GM03348 (cell line): ENCODE results near the gene VAPB.

Experiments used
- DNase-seq: peaks from one replicate; pipeline ENCODE4 v3.0.0; 2012; ENCODE audit warnings: low spot score

The VAPB gene

DNA sequence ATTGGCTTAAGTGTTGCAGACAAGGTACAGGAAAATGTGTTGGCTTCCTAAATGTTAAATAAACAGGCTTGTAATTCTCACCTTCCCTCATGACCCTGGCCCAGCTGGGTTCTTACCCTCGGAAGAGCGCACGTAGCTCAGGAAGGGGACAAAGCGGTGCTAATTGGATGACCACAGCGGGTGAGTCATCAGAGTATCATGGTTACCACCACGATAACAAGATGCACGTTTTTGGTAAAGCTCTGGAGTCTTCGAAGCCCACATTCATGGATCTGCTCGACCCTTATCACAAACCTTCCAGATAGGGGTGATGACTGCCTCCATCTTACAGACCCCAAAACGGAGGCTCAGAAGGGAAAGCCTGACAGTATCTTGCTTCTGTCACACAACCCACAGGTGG, 93.4 kb downstream of the VAPB start:
- DNase-seq = no peak

DNA sequence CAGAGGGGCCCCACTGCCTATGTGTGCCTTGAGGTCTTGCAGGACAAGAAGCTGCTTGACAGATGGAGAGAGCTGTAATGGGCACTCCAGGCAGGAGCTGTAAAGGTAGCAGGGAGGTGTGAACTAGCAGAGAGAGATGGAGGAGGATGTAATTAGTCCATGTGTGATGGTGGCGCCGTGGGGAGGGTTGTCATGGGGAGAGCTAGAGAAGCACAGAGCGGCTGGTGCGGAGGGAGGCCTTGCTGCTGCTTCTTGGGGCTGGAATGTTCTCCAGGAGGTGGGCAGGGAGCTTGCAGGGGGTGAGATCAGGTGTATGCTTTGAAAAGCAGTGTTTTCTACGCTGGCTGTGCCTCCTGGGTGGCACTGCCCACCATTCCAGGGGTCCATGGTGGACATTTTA, 94.0 kb downstream of the VAPB start:
- DNase-seq = no peak

GRCh38 chr20:58483470-58483869, 94.4 kb downstream of the VAPB start:
- no peak for DNase-seq

- no peak for DNase-seq
These were observed 96.4 kb downstream of the VAPB start for GRCh38 chr20:58485393-58485792.

DNA sequence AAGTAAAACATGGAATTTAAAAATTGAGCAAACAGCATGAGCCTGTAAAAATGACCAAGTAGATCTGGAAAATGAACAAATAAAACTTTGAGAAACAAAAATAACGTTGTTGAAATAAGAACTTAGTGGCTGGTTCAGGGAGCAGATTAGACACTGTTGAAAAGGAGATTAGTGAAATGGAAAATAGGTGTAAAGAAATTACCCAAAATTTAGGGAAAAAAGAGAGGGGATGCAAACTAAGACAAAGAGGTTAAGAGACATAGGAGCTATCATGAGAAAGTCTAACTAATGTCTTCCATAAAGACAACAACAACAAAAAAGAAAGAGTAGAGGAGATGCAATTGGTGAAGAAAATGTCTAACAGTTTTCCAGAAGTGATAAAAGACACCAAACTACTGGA, 97.2 kb downstream of the VAPB start:
- DNase-seq = no peak

GRCh38 chr20:58492074-58492718, 103.2 kb downstream of the VAPB start:
- DNase-seq = no peak

DNA sequence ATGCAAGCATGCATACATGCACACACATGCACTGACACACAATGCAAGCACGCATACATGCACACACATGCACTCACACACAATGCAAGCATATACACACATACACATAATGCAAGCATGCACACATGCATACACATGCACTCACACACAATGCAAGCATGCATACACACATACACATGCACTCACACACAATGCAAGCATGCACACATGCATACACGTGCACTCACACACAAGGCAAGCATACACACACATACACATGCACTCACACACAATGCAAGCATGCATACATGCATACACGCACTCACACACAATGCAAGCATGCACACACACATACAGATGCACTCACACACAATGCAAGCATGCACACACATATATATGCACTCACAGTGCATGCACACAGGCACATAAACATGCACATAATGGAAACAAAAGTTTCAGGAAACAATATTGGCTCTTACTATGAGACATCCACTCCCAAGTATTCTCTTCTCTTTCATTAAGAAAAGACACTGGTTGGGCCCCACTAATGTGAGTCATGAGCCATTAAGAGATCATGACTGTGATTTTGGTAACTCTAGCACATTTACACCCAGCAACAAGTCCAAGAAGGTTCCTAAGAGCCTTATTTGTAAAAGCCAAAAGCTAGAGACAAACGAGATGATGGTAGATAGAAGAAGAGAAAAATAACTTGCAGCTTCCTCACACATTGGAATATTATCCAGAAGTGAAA, 103.9 kb downstream of the VAPB start:
- no peak for DNase-seq

DNA sequence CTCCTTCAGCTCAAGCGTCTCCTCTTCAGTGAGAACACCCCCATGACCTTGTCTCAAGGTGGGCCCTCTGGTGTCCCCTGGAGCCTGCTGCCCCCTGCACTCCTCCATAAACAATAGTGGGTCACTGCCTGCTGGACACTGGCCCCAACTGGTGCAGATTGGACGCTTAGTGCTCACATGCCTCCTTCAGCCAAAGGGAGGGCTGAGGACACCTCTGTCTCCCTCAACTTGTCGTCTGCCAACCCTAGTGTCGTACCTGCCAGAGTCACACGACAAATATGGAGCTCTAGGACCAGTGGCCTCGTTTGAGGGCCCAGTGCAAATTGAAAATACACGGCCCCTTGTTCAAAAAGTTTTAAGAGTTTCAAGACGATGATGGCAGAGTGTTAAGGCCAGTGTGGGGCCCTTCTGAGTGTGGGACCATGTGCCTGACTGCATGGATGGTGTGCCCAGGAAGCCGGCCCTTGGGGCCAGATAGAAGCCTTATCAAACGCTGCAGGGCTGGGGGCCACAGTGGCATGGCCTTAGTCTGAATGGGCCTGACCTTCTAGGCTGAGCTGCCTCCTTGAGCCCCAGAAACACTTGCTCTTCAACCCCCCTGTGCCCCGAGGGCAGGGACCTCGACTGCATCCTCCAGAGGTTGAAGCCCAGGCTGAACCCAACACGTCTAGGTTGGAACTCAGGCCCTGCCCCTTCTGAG, 106.0 kb downstream of the VAPB start:
- no peak for DNase-seq

DNA sequence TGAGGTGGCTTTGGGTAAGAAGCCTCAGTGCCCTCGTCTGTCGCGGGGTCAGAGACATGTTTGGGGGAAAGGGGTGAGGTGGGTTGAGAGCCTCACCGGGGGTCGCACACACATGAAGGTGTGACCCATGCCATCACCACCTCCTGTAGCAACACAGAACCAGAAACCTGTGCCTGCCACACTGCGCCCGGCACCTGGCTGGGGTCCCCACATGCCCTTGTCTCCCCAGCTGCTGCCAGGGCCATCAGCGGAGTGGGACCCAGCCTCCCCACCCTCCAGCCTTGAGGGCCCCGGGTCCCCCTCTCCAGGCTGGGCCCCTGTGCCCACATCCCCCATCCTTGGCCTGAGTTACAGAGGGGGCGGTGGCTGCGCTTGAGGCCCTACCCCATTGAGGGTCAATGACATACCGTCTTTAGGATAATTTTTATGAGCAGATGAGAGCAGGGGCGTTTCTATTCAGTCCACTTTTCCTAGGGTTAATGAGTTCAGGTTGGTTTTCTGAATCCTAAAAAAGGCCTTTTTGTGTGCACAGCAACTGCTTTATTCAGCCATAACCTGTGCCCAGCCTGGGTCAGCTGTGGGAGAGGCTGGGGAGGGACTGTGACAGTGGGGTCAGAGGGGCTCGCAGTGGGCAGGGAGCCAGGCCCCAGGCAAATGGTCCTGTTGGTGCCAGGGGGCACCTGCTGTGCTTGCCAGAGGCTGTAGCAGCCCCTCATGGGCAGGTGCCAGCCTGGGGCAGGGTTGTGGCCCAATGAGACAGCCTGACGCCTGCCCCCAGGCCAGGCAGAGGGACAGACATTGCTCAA, 106.8 kb downstream of the VAPB start:
- no peak for DNase-seq

- no peak for DNase-seq
These were observed 107.4 kb downstream of the VAPB start for GRCh38 chr20:58496429-58496769.

GRCh38 chr20:58497076-58497641, 108.1 kb downstream of the VAPB start:
- DNase-seq = no peak

DNA sequence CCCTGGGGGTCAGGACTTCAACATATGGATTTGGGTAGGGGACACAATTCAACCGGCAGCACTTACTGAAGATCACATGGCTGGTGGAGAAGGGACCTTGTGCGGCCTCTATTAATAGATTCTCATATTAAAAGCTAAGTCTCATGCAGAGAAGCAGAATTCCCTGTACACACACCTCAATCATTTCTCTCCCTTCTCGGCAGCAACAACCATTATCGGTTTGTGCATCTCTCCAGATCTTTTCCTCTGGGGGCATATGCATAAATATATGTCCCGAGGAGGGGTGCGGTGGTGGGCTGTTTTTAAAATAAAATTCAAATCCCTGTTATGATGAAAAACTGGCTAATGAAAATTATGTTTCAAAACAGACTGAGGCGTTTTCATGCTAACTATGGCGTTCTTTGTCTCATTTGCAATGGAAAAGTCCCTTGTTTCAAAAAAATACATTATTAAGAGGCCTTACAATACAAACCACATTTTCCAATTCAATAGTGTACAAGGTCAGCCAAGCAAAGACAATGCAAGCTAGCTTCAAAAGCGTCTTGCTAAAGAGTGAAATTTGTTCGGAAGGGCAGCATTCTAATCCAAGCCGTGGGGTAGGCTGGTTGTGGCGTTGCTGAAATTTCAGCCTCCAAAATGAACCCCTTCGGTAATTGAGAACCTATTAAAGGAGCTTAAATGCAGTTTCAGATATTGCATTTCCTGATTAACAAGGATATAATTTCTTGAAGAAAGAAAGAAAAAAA, 108.9 kb downstream of the VAPB start:
- DNase-seq = no peak

- no peak for DNase-seq
These were observed 109.5 kb downstream of the VAPB start for GRCh38 chr20:58498470-58499068.

GRCh38 chr20:58500256-58500655, 111.2 kb downstream of the VAPB start:
- DNase-seq = no peak
